Heart right ventricle (tissue), 16 donors: ENCODE results near the gene RIT2. TPM values are rescaled to one million over a fixed set of nuclear protein-coding genes. Genes with fewer than 3 reads are reported as not detected.
A peak's percentile ranks its signal among the peaks of the same experiment; 100 is the strongest.

Experiments
- ATAC-seq, 8 donors: fragments of 200-7000 bp; cut with Tn5 transposase; one replicate each; pipeline ENCODE4 v1.9.1; 2020; ENCODE audit warnings: mild to moderate bottlenecking in 8 of 8, moderate library complexity in 8 of 8, moderate number of reproducible peaks in 1 of 8
- DNase-seq, 2 donors: peaks; one replicate each; pipeline ENCODE4 v3.0.0-alpha.2; 2020
- H3K27ac ChIP-seq, 10 donors: fragments of 200-600 bp; sonication (generic) in 2 of 10; one replicate each; pipeline versions ENCODE4 v1.5.0 to v1.8.0; 2020 to 2022; ENCODE audit warnings: mild to moderate bottlenecking in 3 of 10
- H3K27me3 ChIP-seq, 7 donors: fragments of 200-600 bp; one replicate each; pipeline ENCODE4 v1.8.0; 2021 to 2022; ENCODE audit warnings: mild to moderate bottlenecking in 2 of 7
- H3K36me3 ChIP-seq, 9 donors: fragments of 200-600 bp; sonication (generic) in 1 of 9; one replicate each; pipeline versions ENCODE4 v1.5.0 to v1.8.0; 2020 to 2022; ENCODE audit warnings: mild to moderate bottlenecking in 2 of 9
- H3K4me1 ChIP-seq, 9 donors: fragments of 200-600 bp; sonication (generic) in 1 of 9; one replicate each; pipeline versions ENCODE4 v1.5.0 to v1.8.0; 2020 to 2022; ENCODE audit warnings: mild to moderate bottlenecking in 4 of 9
- H3K4me3 ChIP-seq, 10 donors: fragments of 200-600 bp; sonication (generic) in 2 of 10; one replicate each; pipeline versions ENCODE4 v1.5.0 to v1.8.0; 2020 to 2022; ENCODE audit warnings: mild to moderate bottlenecking in 7 of 10, moderate library complexity in 2 of 10
- H3K9me3 ChIP-seq, 11 donors: fragments of 200-600 bp in 10 of 11; sonication (generic) in 2 of 11; one replicate each; pipeline versions ENCODE4 v1.5.0 to v1.8.0; 2013 to 2022; ENCODE audit warnings: mild to moderate bottlenecking in 2 of 11, control low read depth in 1 of 11, moderate library complexity in 1 of 11
- CTCF ChIP-seq, 9 donors: fragments of 200-600 bp; sonication (generic) in 2 of 9; IDR thresholded peaks; one replicate each; pipeline versions ENCODE4 v1.5.0 to v1.8.0; 2021 to 2022; ENCODE audit warnings: antibody characterized with exemption in 9 of 9, mild to moderate bottlenecking in 5 of 9, moderate library complexity in 1 of 9
- WGBS, 2 donors: extraction: QIAGEN DNeasy Blood & Tissue Kit; methylation state at CpG; one replicate each; pipeline ENCODE4 v1.1.7; 2013; ENCODE audit warnings: inconsistent platforms in 1 of 2; 5-methylcytosine and 5-hydroxymethylcytosine counted together
- intact Hi-C, 10 donors: fragments of 100-400 bp; cut with DNase I; formaldehyde crosslinking; loops; one replicate each; pipeline versions ENCODE4 v1.11.1 to v1.14.2; 2022
- polyA plus RNA-seq, 2 donors: library from polyadenylated mRNA; stranded (reverse); fragments of 200-250 nt; gene quantifications; one replicate each; pipeline ENCODE4 v1.2.3, GENCODE V29; 2013
- total RNA-seq, 10 donors: library from RNA; stranded (reverse); fragmentation: NEBNext Ultra II Directional in 3 of 10; extraction: Animal tissue kit (Norgen Biotek cat#: 25700) in 3 of 10; gene quantifications; one replicate each; pipeline versions ENCODE4 v1.2.1 to v1.2.4, GENCODE V29; 2021 to 2023
- donor health status: Arrhythmogenic right ventricular cardiomyopathy.
- donor health status: ischemic (EF 13 %, LVEDD 7.1; RV severe dilation, severe dysfunction).
- donor health status: healthy with polysubstance abuse.
- donor health status: DM: no; HTN: yes; CAD: no.
- donor health status: DM: no; HTN: no; CAD: no.
- donor health status: ischemic (EF 25% LVEDD 6.9; RV normal size, moderate dysfunction).
- donor health status: ischemic (EF 25% LVEDD 5.7; RV mildly dilated, moderate dysfunction).
- donor health status: healthy.
- donor health status: DM: yes; HTN: yes; CAD: no.
- donor health status: Ischemic cardiomyopathy.
- donor health status: ischemic (EF 35%, LVEDD 5.7; RV mildly dilated, moderate dysfunction).
- donor health status: nonischemic (EF 11% LVEDD 7.7; RV severe dilation, severe dysfunction).
- donor health status: DM: yes; HTN: yes; CAD: no.
- donor health status: PGD.
- donor health status: ischemic (EF 29% LVEDD 5.4; RV normal size, mild dysfunction).
- donor health status: nonischemic (EF 23%, LVEDD 6.1; RV moderate dilation, normal function).

Gene RIT2
- total and polyA plus RNA-seq, 12 donors = not detected

GRCh38 chr18:42822711-42823110, 292.8 kb downstream of the RIT2 start:
- intact Hi-C loops = no loop called here
- Histone ChIP-seq H3K4me3 (no peak overlapping the region), H3K27me3 (no peaks in the 10 kb centered on the region), H3K9me3 (peaks cover 0 to 2% (median 0%) of the 10 kb centered on the region in 11 donors), H3K36me3 (no peaks in the 10 kb centered on the region), H3K4me1 (no peaks in the 10 kb centered on the region), H3K27ac (no peak overlapping the region)
- no peak for DNase-seq
- ATAC-seq = no peak
- 60 to 65% methylated on average over 3 of the region's 3 CpGs for WGBS, 2 donors
- no peak for TF ChIP-seq CTCF (IDR thresholded peaks at IDR 0.05)

GRCh38 chr18:42821492-42821891, 294.0 kb downstream of the RIT2 start:
- Histone ChIP-seq H3K4me3 (no peak overlapping the region), H3K9me3 (peaks cover 0 to 2% (median 0%) of the 10 kb centered on the region in 11 donors), H3K27me3 (no peaks in the 10 kb centered on the region), H3K36me3 (no peaks in the 10 kb centered on the region), H3K27ac (no peak overlapping the region), H3K4me1 (no peaks in the 10 kb centered on the region)
- ATAC-seq (no peak), DNase-seq (no peak)
- no peak for TF ChIP-seq CTCF (IDR thresholded peaks at IDR 0.05)
- intact Hi-C loops = no loop called here
- WGBS, 2 donors = 96 to 98% methylated on average over 4 of the region's 4 CpGs

- no peaks in the 10 kb centered on the region for H3K36me3 ChIP-seq
- H3K9me3 ChIP-seq = no peaks in the 10 kb centered on the region
- WGBS, 2 donors = 88% methylated on average over 4 of the region's 4 CpGs
- DNase-seq (no peak), ATAC-seq (no peak)
- H3K4me3 ChIP-seq = no peak overlapping the region
- TF ChIP-seq CTCF (IDR thresholded peaks at IDR 0.05) = no peak
- no peak overlapping the region for H3K27ac ChIP-seq
- no peaks in the 10 kb centered on the region for H3K27me3 ChIP-seq
- H3K4me1 ChIP-seq = no peaks in the 10 kb centered on the region
- intact Hi-C loops = no loop called here
Observed at GRCh38 chr18:42814618-42815017, 300.9 kb downstream of the RIT2 start.

- ATAC-seq (peak in 2 of 8 donors; percentile 33 to 49), DNase-seq (no peak)
- Histone ChIP-seq H3K4me3 (no peak overlapping the region), H3K9me3 (no peaks in the 10 kb centered on the region), H3K27ac (no peak overlapping the region), H3K4me1 (no peaks in the 10 kb centered on the region), H3K27me3 (no peaks in the 10 kb centered on the region), H3K36me3 (no peaks in the 10 kb centered on the region)
- intact Hi-C loops = no loop called here
- no peak for TF ChIP-seq CTCF (IDR thresholded peaks at IDR 0.05)
- WGBS, 2 donors = 83 to 94% methylated on average over 5 of the region's 5 CpGs
Observed at GRCh38 chr18:42814184-42814583, 301.3 kb downstream of the RIT2 start.
